ENCODE results near the gene NDUFAF8.

NDUFAF8 gene

DNA sequence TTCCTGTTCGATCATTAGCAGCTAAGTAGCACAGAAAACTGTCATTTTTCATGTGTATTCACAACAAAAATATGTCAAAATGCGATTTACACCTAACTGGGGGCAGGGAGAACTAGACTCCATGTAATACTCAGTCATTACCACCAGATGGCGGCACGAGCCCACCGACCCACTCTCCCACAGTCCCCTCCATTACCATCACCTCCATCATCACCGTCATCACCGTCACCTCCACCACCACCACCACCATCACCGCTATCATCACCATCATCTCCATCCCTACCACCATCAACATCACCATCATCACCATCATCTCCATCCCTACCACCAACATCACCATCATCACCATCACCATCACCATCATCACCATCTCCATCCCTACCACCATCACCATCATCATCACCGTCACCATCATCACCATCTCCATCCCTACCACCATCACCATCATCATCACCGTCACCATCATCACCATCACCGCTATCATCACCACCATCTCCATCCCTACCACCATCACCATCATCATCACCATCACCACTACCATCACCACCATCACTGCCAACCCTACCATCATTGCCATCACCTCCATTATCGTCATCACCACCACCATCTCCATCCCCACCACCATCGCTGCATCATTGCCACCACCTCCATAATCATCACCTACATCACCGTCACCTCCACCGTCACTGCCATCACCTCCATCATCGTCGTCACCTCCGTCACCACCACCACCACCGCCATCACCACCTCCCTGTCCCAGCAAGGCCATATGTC lies 14.4 kb downstream of the NDUFAF8 start:
- DNase-seq = peak; percentile 39

DNA sequence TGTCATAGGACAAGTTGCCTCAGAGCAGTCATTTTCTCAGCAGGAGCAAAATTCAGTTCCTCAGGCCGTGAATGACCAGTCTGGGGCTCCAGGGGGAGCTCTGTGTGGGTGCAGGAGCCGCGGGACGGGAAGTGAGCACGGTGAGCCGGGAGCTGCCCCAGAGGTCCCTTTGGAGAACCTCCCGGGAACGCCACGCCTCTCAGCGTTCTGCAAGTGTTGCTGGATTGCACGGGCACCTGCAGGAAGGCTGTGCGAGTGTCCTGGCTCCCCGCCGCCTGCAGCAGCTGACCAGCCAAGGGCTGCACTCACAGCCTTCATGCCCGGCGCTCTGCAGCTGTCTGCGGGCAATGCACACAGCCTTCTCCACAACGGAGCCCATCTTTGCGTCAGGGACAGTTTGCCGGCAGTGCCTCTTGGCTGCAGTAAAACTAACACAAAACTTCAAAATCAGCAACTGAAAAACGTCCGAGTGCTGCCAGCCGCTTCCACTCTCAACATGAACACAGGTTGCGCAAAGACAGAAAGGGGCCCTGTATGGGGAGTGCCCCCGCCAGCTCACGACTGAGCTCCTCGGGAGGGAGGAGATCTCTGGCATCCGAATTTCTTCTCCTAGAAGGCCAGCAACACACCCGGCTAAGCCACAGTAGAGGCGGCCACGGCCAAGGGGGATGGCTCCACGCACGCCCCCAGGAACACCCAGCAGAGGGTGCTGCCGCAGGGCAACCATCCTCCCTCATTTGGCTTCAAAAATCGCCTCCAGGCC lies 16.0 kb downstream of the NDUFAF8 start:
- peak; percentile 73 for DNase-seq

- DNase-seq = no peak
Measured at GRCh38 chr17:81256616-81257015, 17.5 kb downstream of the NDUFAF8 start.

DNA sequence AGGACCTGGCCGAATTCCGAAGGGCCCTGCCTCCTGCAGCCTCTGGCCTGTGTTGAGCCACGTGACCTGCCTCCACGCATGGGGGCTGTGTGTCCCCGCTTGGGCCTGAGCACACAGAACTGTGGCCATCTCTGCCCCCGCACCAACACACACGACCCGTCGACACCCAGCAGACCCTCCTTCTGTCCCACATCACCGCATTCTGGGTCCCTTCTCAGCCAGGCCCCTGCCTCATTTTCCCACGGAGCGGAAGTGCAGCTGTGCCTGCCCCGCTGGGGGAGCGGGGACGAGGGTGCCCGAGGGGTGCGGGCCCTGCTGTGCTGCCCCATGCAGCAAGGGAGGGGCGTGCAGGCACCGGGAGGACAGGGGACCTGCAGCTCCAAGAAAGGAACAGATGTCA lies 18.4 kb downstream of the NDUFAF8 start:
- no peak for DNase-seq

GRCh38 chr17:81258292-81258691 lies 19.2 kb downstream of the NDUFAF8 start:
- DNase-seq = no peak

DNA sequence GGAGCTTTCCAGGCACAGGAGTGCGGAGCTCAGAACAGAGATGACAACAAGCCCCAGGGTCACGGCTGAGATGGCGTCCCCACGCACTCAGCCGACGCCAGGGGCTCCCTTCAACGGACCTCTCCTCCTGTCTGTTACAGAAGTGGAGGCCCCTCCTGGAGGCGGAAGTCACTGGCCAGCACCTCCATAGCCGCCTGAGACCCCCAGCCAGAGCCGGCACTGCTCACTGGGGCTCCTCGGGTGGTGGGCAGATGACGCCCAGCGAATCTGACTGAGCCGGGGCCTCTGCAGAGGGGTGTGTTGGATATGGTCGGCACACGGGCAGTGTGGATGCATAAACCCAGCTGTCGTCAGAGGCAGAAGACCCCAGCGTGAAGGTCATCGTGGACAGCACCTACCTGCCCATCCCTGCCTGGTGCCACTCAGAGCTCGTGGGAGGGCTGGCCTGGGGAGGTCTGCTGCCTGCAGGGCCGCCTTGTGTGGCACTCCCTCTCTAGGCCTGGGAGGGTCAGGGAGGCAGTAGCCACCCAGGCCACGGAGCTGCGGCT lies 20.0 kb downstream of the NDUFAF8 start:
- no peak for DNase-seq

GRCh38 chr17:81260171-81260570 lies 21.1 kb downstream of the NDUFAF8 start:
- DNase-seq = no peak

DNA sequence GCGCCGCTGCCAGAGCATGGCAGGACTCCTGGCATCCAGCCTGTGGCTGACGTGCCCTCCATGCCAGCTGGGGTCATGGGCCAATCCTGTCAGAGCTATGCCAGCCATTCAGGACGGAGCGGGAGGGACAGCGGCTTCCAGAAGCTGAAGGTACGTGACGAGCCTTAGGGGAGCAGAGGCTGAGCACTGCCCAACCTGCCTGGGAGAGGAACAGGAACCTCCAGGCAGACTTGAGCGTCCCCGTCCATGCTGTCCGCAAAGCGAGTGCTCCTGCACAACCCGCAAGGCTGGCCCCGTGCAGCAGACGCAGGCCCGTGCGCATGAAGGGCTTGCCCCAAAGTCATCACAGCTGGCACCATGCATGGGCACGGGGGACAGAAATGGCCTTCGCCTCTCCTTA lies 21.5 kb downstream of the NDUFAF8 start:
- no peak for DNase-seq

DNA sequence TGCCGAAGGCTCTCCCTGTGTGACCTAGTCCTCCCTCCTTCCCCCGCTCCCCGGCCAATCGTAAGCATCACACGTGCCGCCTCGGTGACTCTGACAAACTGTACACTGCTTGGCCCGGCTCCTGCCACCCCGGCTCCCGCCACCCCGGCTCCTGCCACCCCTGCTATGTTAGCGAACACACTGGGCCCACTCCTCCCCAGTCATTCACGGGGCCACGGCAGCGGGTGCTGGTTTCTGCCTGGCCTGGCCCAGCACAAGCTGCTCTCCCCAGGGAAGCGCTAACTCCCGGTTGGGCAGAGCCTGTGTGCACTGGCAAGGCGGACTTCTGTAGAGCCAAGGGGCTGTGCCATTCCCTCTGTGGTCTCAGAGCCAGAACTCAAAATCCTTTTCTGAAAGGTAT lies 22.0 kb downstream of the NDUFAF8 start:
- no peak for DNase-seq

DNA sequence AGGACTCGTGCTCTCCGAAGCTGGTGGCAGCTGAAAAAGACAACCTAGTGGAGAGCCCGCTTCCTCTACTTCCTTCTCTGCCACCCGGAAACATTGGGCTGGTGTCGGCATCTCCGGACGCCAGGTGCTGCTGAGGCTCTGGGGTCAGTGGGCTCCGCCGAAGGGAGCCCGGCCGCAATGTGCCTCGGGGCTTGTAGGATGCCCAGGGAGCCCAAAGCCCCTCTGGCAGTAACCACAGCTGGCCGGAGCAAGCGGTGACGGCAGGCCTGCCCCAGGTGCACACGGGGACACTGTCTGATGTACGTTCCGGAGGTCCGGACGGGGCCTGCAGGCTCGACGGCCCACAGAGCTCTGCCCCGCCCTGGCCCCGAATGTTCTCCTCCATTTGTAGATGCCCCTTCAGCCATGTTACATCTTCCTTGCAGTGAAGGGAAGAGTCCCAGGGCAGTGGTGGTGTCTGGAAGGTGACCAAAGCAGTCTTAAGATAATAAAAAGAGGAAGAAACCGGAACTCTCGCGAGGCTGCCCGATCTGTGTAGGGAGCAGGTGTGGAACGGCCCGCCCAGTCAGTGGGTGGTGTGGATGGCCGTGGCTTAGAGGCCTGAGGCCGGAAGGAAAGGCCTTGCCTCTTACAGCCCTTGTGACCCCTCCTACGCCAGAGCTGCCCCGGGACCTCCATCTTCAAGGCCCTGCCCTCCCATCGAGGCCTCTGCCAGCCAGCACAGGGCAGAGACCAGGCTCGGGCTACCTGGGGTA lies 22.6 kb downstream of the NDUFAF8 start:
- no peak for DNase-seq

- no peak for DNase-seq
Measured at GRCh38 chr17:81263371-81264181, 24.5 kb downstream of the NDUFAF8 start.

- no peak for DNase-seq
Measured at GRCh38 chr17:81264640-81265039, 25.5 kb downstream of the NDUFAF8 start.

GRCh38 chr17:81265576-81265975 lies 26.5 kb downstream of the NDUFAF8 start:
- no peak for DNase-seq

DNA sequence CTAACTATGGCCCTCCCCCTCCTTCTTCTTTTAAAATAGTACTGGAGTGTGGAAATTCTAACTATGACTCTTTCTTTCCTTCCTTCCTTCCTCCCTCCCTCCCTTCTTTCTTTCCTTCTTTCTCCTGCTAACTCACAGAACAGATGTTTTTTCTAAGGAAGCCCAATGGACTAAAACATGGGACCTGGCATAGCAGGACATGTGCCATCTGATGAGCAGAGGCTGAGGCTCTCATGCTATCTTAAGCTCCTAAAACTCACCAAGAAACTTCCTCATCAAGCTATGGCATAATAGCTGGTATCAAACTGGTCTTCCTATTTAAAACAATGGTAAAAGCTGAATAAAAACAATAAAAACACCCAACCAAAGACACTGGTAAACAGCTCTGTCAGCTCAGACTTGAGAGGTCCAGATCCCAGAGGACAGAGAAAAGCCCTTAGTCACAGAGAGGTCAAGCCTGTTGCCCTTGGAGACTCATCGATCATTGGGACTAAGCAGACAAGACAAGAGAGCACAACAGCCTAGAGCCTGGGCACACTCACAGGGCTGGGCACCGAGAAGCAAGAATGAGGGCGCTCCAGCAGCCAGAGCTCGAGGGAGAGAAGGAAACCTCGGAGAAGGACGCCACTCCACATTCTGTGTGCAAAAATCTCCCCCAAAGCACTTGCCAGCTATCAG lies 28.4 kb downstream of the NDUFAF8 start:
- DNase-seq = no peak

- no peak for DNase-seq
Measured at GRCh38 chr17:81270279-81270678, 31.2 kb downstream of the NDUFAF8 start.

DNA sequence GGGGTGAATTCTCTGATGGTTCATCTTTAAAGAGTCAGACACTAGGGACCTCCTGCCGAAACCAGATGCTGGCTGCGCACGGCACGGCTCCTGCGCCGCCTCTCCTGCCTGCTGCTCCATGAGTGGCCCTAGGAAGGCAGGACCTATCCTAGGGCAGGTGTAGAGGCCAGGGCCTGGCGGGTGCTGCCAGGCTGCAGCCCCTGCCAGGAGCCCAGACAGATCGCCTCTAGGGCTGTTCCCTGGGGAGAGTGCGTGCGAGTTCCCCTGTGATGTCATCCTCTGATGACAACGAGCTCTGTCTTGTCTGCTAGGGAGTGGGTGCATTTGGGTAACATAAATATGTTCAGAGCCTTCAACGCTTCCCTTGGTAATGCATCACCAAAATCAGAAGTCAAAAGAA lies 32.1 kb downstream of the NDUFAF8 start:
- no peak for DNase-seq

DNA sequence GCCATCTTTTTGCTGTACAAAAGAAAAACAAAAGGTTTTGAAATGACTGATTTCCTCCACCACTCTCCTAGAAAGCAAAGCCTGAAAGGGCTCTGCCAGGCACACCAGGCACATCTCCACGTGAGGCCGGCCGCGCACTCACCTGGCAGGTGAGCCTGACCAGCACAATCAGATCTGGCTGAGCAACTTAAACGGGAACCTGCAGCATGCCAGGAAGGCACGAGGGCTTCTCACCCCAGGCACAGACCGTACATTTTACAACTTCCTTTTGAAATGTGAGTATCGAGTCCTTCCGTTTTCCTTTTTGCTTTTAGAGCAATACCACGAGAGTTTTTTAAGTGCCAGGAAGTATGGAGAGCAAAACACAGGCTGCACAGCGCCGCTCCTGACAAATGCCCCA lies 33.5 kb downstream of the NDUFAF8 start:
- DNase-seq = no peak

GRCh38 chr17:81273698-81274470 lies 34.8 kb downstream of the NDUFAF8 start:
- DNase-seq = no peak

DNA sequence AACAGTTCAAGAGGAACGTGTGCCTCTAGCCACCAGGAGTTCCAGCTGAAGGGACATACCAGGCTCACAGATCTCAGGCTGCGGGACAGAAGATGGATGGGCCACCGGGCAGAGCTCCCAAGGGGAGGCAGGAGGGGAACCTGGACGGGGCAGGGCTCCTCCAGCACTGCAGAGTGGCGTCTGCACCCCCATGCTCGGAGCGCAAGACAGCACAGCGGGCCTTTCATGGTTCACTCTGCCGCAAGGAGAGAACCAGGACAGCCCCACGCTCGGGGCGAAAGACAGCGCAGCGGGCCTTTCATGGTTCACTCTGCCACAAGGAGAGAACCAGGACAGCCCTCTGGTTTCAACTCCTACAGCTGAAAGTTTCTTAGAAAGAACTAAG lies 35.3 kb downstream of the NDUFAF8 start:
- no peak for DNase-seq

DNA sequence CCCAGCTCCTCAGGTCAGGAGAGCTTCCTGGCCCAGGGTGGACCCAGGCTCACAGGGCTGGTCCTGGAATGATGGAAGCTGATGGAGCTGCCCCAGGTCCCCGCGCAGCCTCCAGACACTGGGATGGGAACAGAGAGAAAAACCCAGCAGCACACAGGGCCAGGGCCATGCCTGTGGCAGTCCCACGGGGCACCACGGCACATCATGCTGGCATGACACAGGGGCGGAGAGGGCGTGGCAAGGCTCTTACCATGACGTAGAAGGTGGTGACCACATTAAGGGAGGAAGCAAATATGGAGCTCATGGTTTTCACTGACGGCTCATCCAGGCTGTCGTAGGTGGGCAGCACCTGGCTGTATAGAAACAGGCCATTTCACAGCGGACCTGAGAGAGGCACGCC lies 37.7 kb downstream of the NDUFAF8 start:
- no peak for DNase-seq

- peak; percentile 66 for DNase-seq
Measured at GRCh38 chr17:81277421-81277820, 38.3 kb downstream of the NDUFAF8 start.

All from NCI-H1092 treated with DMSO at 0.1 percent for 48 hours (cell line).